Activated CD4-positive, alpha-beta T cell treated with anti-CD3 and anti-CD28 coated beads, Interleukin-2, amount 10 ng/mL, durations not matched to agents 7 days and 5 days (primary cell): ENCODE results near the gene HABP2. TPM values are rescaled to one million over a fixed set of nuclear protein-coding genes. Genes with fewer than 3 reads are reported as not detected.

Source experiments
- CTCF ChIA-PET: fragments of 350-600 bp; sonication (Branson Sonifier 250); formaldehyde crosslinking; loops from one replicate; lab custom pipeline; 2021; ENCODE audit warnings: antibody characterized with exemption; lab: Charles Lee
- POLR2A ChIA-PET: fragments of 350-600 bp; sonication (Branson Sonifier 250); formaldehyde crosslinking; loops from one replicate; lab custom pipeline; 2021; ENCODE audit warnings: antibody characterized with exemption; lab: Charles Lee
- DNase-seq: peaks from one replicate; pipeline ENCODE4 v3.0.0-alpha.2; 2020
- H3K27ac Mint-ChIP-seq: one replicate; pipeline ENCODE4 v1.8.0; 2021; ENCODE audit warnings: mild to moderate bottlenecking, moderate library complexity, mixed read lengths
- H3K27me3 Mint-ChIP-seq: one replicate; pipeline ENCODE4 v1.8.0; 2021; ENCODE audit warnings: mixed read lengths
- H3K36me3 Mint-ChIP-seq: one replicate; pipeline ENCODE4 v1.8.0; 2021; ENCODE audit warnings: low read depth, mixed read lengths
- H3K4me1 Mint-ChIP-seq: one replicate; pipeline ENCODE4 v1.8.0; 2021; ENCODE audit warnings: mixed read lengths
- H3K4me3 Mint-ChIP-seq: one replicate; pipeline ENCODE4 v1.8.0; 2021; ENCODE audit warnings: mild to moderate bottlenecking, moderate library complexity, mixed read lengths
- H3K9me3 Mint-ChIP-seq: one replicate; pipeline ENCODE4 v1.8.0; 2021; ENCODE audit warnings: mixed read lengths
- total RNA-seq, 2 experiments: library from RNA; stranded (reverse); gene quantifications; one replicate each; pipeline ENCODE4 v1.2.3, GENCODE V29; 2021

HABP2 gene
- total RNA-seq, 2 experiments from 2014 or later, result not detected

- H3K9me3 Mint-ChIP-seq, result no peaks in the 10 kb centered on the region
- H3K4me3 Mint-ChIP-seq, result no peak overlapping the region
- H3K4me1 Mint-ChIP-seq, result no peaks in the 10 kb centered on the region
- H3K36me3 Mint-ChIP-seq, result no peaks in the 10 kb centered on the region
- DNase-seq, result no peak
- ChIA-PET POLR2A (no interaction called here), CTCF (no interaction called here)
- H3K27me3 Mint-ChIP-seq, result peaks cover 6% of the 10 kb centered on the region
- H3K27ac Mint-ChIP-seq, result no peak overlapping the region
Measured at GRCh38 chr10:113594652-113595051, 41.8 kb downstream of the HABP2 start.

- Mint-ChIP-seq H3K4me3 (no peak overlapping the region), H3K4me1 (no peaks in the 10 kb centered on the region), H3K36me3 (no peaks in the 10 kb centered on the region), H3K27ac (no peak overlapping the region), H3K9me3 (no peaks in the 10 kb centered on the region), H3K27me3 (peaks cover 6% of the 10 kb centered on the region)
- DNase-seq, result no peak
- CTCF ChIA-PET, result no interaction called here
- POLR2A ChIA-PET, result no interaction called here
Measured at GRCh38 chr10:113600569-113600968, 47.7 kb downstream of the HABP2 start.

- Mint-ChIP-seq H3K27ac (no peak overlapping the region), H3K9me3 (no peaks in the 10 kb centered on the region), H3K27me3 (peaks cover 6% of the 10 kb centered on the region), H3K4me1 (no peaks in the 10 kb centered on the region), H3K36me3 (no peaks in the 10 kb centered on the region), H3K4me3 (no peak overlapping the region)
- ChIA-PET CTCF (no interaction called here), POLR2A (no interaction called here)
- no peak for DNase-seq
Measured at GRCh38 chr10:113603057-113603777, 50.4 kb downstream of the HABP2 start.

- ChIA-PET POLR2A (no interaction called here), CTCF (no interaction called here)
- H3K9me3 Mint-ChIP-seq, result no peaks in the 10 kb centered on the region
Measured at GRCh38 chr10:113604572-113604971, 51.7 kb downstream of the HABP2 start.

GRCh38 chr10:113605268-113605978 lies 52.6 kb downstream of the HABP2 start:
- ChIA-PET CTCF (no interaction called here), POLR2A (no interaction called here)

More at GRCh38 chr10:113604572-113604971, 51.7 kb downstream of the HABP2 start:
- H3K36me3 Mint-ChIP-seq, result no peaks in the 10 kb centered on the region
- DNase-seq, result no peak
- H3K27me3 Mint-ChIP-seq, result peaks cover 4% of the 10 kb centered on the region
- H3K4me3 Mint-ChIP-seq, result no peak overlapping the region
- no peak overlapping the region for H3K27ac Mint-ChIP-seq
- no peaks in the 10 kb centered on the region for H3K4me1 Mint-ChIP-seq

GRCh38 chr10:113609704-113610108 lies 56.9 kb downstream of the HABP2 start:
- DNase-seq, result no peak
- Mint-ChIP-seq H3K4me3 (no peak overlapping the region), H3K27me3 (peaks cover 12% of the 10 kb centered on the region), H3K4me1 (no peaks in the 10 kb centered on the region), H3K36me3 (no peaks in the 10 kb centered on the region), H3K27ac (no peak overlapping the region), H3K9me3 (no peaks in the 10 kb centered on the region)
- CTCF ChIA-PET, result interaction anchor here (0.6 kb wide), 1 partner anchor 841 kb away, joined by 4 read pairs; no protein-coding TSS in a partner anchor
- POLR2A ChIA-PET, result no interaction called here

More at GRCh38 chr10:113605268-113605978, 52.6 kb downstream of the HABP2 start:
- DNase-seq, result no peak
- Mint-ChIP-seq H3K4me3 (no peak overlapping the region), H3K36me3 (no peaks in the 10 kb centered on the region), H3K27me3 (peaks cover 6% of the 10 kb centered on the region), H3K4me1 (no peaks in the 10 kb centered on the region), H3K9me3 (no peaks in the 10 kb centered on the region), H3K27ac (no peak overlapping the region)

- Mint-ChIP-seq H3K4me3 (no peak overlapping the region), H3K9me3 (no peaks in the 10 kb centered on the region), H3K4me1 (no peaks in the 10 kb centered on the region), H3K36me3 (no peaks in the 10 kb centered on the region), H3K27me3 (peaks cover 20% of the 10 kb centered on the region), H3K27ac (no peak overlapping the region)
- DNase-seq, result no peak
- ChIA-PET POLR2A (no interaction called here), CTCF (no interaction called here)
Measured at GRCh38 chr10:113610631-113611601, 58.1 kb downstream of the HABP2 start.

GRCh38 chr10:113612154-113612553 lies 59.3 kb downstream of the HABP2 start:
- ChIA-PET CTCF (no interaction called here), POLR2A (no interaction called here)
- Mint-ChIP-seq H3K4me3 (no peak overlapping the region), H3K36me3 (no peaks in the 10 kb centered on the region), H3K4me1 (no peaks in the 10 kb centered on the region), H3K9me3 (no peaks in the 10 kb centered on the region), H3K27ac (no peak overlapping the region), H3K27me3 (peaks cover 29% of the 10 kb centered on the region)
- DNase-seq, result no peak

GRCh38 chr10:113613427-113613826 lies 60.6 kb downstream of the HABP2 start:
- Mint-ChIP-seq H3K36me3 (no peaks in the 10 kb centered on the region), H3K27me3 (peaks cover 34% of the 10 kb centered on the region), H3K9me3 (no peaks in the 10 kb centered on the region), H3K4me3 (no peak overlapping the region), H3K4me1 (no peaks in the 10 kb centered on the region), H3K27ac (no peak overlapping the region)
- POLR2A ChIA-PET, result no interaction called here
- CTCF ChIA-PET, result interaction anchor here (0.6 kb wide), 1 partner anchor 1669 kb away, joined by 3 read pairs; no protein-coding TSS in a partner anchor
- DNase-seq, result no peak

GRCh38 chr10:113613977-113614690 lies 61.3 kb downstream of the HABP2 start:
- H3K4me1 Mint-ChIP-seq, result no peaks in the 10 kb centered on the region
- no peaks in the 10 kb centered on the region for H3K36me3 Mint-ChIP-seq
- no peak overlapping the region for H3K27ac Mint-ChIP-seq
- CTCF ChIA-PET, result no interaction called here
- no peak for DNase-seq
- H3K4me3 Mint-ChIP-seq, result no peak overlapping the region
- peaks cover 34% of the 10 kb centered on the region for H3K27me3 Mint-ChIP-seq
- no peaks in the 10 kb centered on the region for H3K9me3 Mint-ChIP-seq
- POLR2A ChIA-PET, result no interaction called here

- Mint-ChIP-seq H3K9me3 (no peaks in the 10 kb centered on the region), H3K36me3 (no peaks in the 10 kb centered on the region), H3K4me1 (no peaks in the 10 kb centered on the region), H3K4me3 (no peak overlapping the region), H3K27me3 (peaks cover 30% of the 10 kb centered on the region), H3K27ac (no peak overlapping the region)
- ChIA-PET CTCF (interaction anchor here (0.6 kb wide), 1 partner anchor 632 kb away, joined by 3 read pairs; no protein-coding TSS in a partner anchor), POLR2A (no interaction called here)
- DNase-seq, result no peak
Measured at GRCh38 chr10:113616244-113617074, 63.6 kb downstream of the HABP2 start.
